ENCODE results near the gene ADCY4.

- TF ChIP-seq, protein P1, sequence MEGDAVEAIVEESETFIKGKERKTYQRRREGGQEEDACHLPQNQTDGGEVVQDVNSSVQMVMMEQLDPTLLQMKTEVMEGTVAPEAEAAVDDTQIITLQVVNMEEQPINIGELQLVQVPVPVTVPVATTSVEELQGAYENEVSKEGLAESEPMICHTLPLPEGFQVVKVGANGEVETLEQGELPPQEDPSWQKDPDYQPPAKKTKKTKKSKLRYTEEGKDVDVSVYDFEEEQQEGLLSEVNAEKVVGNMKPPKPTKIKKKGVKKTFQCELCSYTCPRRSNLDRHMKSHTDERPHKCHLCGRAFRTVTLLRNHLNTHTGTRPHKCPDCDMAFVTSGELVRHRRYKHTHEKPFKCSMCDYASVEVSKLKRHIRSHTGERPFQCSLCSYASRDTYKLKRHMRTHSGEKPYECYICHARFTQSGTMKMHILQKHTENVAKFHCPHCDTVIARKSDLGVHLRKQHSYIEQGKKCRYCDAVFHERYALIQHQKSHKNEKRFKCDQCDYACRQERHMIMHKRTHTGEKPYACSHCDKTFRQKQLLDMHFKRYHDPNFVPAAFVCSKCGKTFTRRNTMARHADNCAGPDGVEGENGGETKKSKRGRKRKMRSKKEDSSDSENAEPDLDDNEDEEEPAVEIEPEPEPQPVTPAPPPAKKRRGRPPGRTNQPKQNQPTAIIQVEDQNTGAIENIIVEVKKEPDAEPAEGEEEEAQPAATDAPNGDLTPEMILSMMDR (IDR thresholded peaks at IDR 0.05 in 2 of 3, conservative IDR thresholded peaks at IDR 0.05 in 1 of 3; ENCODE audit: control insufficient read depth in 2 of 3, extremely low read depth in 1 of 3, insufficient read depth in 1 of 3, low read depth in 3 of 3, low read length in 3 of 3), result no peak
- TF ChIP-seq KAT2A (conservative IDR thresholded peaks at IDR 0.05; ENCODE audit: control insufficient read depth, low read depth, low read length) (no peak), SUZ12 (IDR thresholded peaks at IDR 0.05; ENCODE audit: unreplicated experiment) (no peak), FOXM1 (IDR thresholded peaks at IDR 0.05; ENCODE audit: low read depth, low read length) (no peak), BHLHE40 (IDR thresholded peaks at IDR 0.05; ENCODE audit: borderline replicate concordance in 1 of 2, low read depth in 2 of 2, low read length in 1 of 2) (no peak), MXI1 (IDR thresholded peaks at IDR 0.05; ENCODE audit: low read depth, low read length) (no peak), NFYB (IDR thresholded peaks at IDR 0.05; ENCODE audit: insufficient read depth, low read depth, low read length) (no peak), POLR2AphosphoS5 (IDR thresholded peaks at IDR 0.05; ENCODE audit: low read length) (no peak)
Measured at GRCh38 chr14:24292118-24292807, 42.6 kb downstream of the ADCY4 start.
